HepG2 (cell line): Measurements from ENCODE around the gene SLC25A19. TPM values are rescaled to one million over a fixed set of nuclear protein-coding genes. Genes with fewer than 3 reads are reported as not detected.

ENCODE experiments used
- ARID2 ChIP-seq: sonication (generic); formaldehyde crosslinking; IDR thresholded peaks from 2 replicates; pipeline ENCODE4 v1.8.1; 2022; ENCODE audit warnings: mild to moderate bottlenecking, missing genetic modification reagents, borderline replicate concordance
- ARNTL ChIP-seq: sonication (generic); formaldehyde crosslinking; IDR thresholded peaks from 2 replicates; pipeline ENCODE4 v1.4.0; 2020; ENCODE audit warnings: mild to moderate bottlenecking, missing genetic modification reagents
- CBX5 ChIP-seq: sonication (generic); formaldehyde crosslinking; IDR thresholded peaks from 2 replicates; pipeline ENCODE4 v1.4.0; 2020; ENCODE audit warnings: missing genetic modification reagents, borderline replicate concordance
- IRF2 ChIP-seq: IDR thresholded peaks from 2 replicates; pipeline ENCODE4 v1.6.1; 2018; ENCODE audit warnings: missing genetic modification reagents, missing compliant biosample characterization
- KDM2A ChIP-seq: sonication (generic); formaldehyde crosslinking; IDR thresholded peaks from 2 replicates; pipeline ENCODE4 v1.4.0; 2020; ENCODE audit warnings: low read depth, missing genetic modification reagents, borderline replicate concordance
- ZBTB42 ChIP-seq: sonication (generic); formaldehyde crosslinking; IDR thresholded peaks from 2 replicates; pipeline ENCODE4 v1.5.0; 2020; ENCODE audit warnings: mild to moderate bottlenecking, missing genetic modification reagents
- ZNF263 ChIP-seq: sonication (generic); formaldehyde crosslinking; IDR thresholded peaks from 2 replicates; pipeline ENCODE4 v1.4.0; 2020; ENCODE audit warnings: missing genetic modification reagents
- ZNF350 ChIP-seq: sonication (generic); formaldehyde crosslinking; IDR thresholded peaks from 2 replicates; pipeline ENCODE4 v1.4.0; 2020; ENCODE audit warnings: mild to moderate bottlenecking, low read depth, missing genetic modification reagents, borderline replicate concordance
- ZNF614 ChIP-seq: IDR thresholded peaks from 2 replicates; pipeline ENCODE4 v1.6.1; 2018; ENCODE audit warnings: missing biosample characterization, missing genetic modification reagents, inconsistent platforms, borderline replicate concordance
- ZNF644 ChIP-seq: IDR thresholded peaks from 2 replicates; pipeline ENCODE4 v1.6.1; 2016; ENCODE audit warnings: low read depth
- ZSCAN9 ChIP-seq: IDR thresholded peaks from 2 replicates; pipeline ENCODE4 v1.6.1; 2016; ENCODE audit warnings: borderline replicate concordance
- polyA plus RNA-seq, 8 experiments: library from polyadenylated mRNA; depleted of rRNA in 3 of 8; stranded (reverse) in 7 of 8; unstranded in 1 of 8; fragments of >200 nt; fragmentation: Illumina TruSeq in 4 of 8; extraction: Trizol in 4 of 8; gene quantifications; 2 replicates each; pipeline versions ENCODE4 v1.2.1 to v1.2.3, GENCODE V29; 2011 to 2016; ENCODE audit warnings: low read depth in 4 of 8, missing spikeins in 1 of 8, mixed read lengths in 1 of 8; ENCODE audit not compliant: insufficient read depth in 1 of 8
- total RNA-seq, 5 experiments: library from RNA; depleted of rRNA; stranded (reverse); fragments of >200 nt; fragmentation: Illumina TruSeq; extraction: Trizol; gene quantifications; 2 replicates each; pipeline ENCODE4 v1.2.3, GENCODE V29; 2016; ENCODE audit warnings: low read depth in 1 of 5
- TF ChIP-seq, protein P1 (sequence below): sonication (generic); formaldehyde crosslinking; conservative IDR thresholded peaks from 2 replicates; pipeline ENCODE4 v1.4.0; 2020; ENCODE audit warnings: missing genetic modification reagents
- TF ChIP-seq, protein P2 (sequence below), 2 experiments: sonication (generic) in 1 of 2; formaldehyde crosslinking in 1 of 2; IDR thresholded peaks; 2 replicates each; pipeline versions ENCODE4 v1.5.1 to v1.6.1; 2011 to 2020; ENCODE audit warnings: borderline replicate concordance in 1 of 2, low read depth in 1 of 2, low read length in 1 of 2, mild to moderate bottlenecking in 1 of 2, missing genetic modification reagents in 1 of 2, moderate library complexity in 1 of 2
- TF ChIP-seq, protein P3 (sequence below): sonication (generic); formaldehyde crosslinking; IDR thresholded peaks from 2 replicates; pipeline ENCODE4 v1.4.0; 2020; ENCODE audit warnings: missing genetic modification reagents, mild to moderate bottlenecking, borderline replicate concordance
- TF ChIP-seq, protein P4 (sequence below): sonication (generic); formaldehyde crosslinking; IDR thresholded peaks from 2 replicates; pipeline ENCODE4 v1.5.1; 2020; ENCODE audit warnings: mild to moderate bottlenecking, missing genetic modification reagents, borderline replicate concordance

SLC25A19 gene
- total and polyA plus RNA-seq, 2 of the 13 experiments (the other 11 are each of a cell fraction or from before 2014, with no cell fraction given) = 24.4 to 41.4 TPM

DNA sequence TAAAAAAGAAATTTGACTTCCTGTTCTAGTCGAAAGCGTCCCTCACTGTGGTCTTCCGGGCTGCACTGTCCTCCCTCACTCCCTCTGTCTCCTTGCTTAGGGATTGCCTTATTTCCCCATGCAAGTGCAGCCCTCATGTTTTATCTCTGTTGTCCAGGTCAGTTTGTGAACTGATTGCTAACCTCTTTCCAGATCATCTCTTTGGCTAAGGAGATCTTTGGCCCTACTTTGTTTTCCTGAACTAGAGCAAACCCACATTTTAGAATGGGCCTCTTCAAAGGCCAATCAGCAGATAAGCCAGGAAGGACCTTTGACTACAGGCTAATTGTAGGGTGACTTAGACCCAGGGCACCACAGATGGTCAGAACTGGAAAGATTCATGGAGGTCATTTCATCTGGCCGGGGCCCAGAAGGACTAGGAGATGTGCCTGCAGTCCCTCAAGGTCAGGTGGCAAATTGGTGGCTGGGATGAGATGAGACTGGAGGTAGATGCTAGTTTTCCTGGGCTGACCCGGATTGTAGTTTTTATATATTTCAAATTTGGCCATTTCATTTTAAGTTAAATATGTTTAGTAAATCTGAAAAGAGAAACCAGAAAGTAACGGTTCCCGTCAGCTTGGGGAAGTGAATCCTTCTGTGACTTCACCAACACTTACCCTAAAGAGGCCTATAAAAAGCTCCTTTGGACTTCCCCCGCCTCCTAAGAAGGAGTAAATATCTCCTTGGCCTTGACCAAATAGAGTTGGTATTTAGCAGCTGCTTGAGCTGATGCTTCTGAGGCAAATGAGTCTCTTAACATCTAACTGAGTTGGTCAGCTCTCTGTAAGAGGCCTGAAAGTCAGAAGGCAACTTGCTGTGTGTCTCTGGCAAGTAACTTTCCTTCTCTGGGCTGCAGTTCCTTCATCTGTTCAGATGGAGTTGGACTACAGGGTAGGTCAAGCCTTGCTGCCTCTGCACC, 6.2 kb upstream of the SLC25A19 start (continued):
- peak; percentile 46; the same call in 1 of the 2 replicates for TF ChIP-seq CBX5
- peak; percentile 85 for TF ChIP-seq ZSCAN9
- no peak for TF ChIP-seq ZBTB42
- peak; percentile 54; the same call in 1 of the 2 replicates for TF ChIP-seq ZNF350
- peak; percentile 28; the same call in 1 of the 2 replicates for TF ChIP-seq KDM2A (CRISPR knock-in tag)
- TF ChIP-seq, protein P1, sequence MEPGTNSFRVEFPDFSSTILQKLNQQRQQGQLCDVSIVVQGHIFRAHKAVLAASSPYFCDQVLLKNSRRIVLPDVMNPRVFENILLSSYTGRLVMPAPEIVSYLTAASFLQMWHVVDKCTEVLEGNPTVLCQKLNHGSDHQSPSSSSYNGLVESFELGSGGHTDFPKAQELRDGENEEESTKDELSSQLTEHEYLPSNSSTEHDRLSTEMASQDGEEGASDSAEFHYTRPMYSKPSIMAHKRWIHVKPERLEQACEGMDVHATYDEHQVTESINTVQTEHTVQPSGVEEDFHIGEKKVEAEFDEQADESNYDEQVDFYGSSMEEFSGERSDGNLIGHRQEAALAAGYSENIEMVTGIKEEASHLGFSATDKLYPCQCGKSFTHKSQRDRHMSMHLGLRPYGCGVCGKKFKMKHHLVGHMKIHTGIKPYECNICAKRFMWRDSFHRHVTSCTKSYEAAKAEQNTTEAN = peak; percentile 63; the same call in 1 of the 2 replicates
- peak; percentile 78; the same call in 1 of the 2 replicates for TF ChIP-seq ZNF614 (CRISPR knock-in tag)
- TF ChIP-seq ARNTL = peak; percentile 75; the same call in 1 of the 2 replicates
- TF ChIP-seq, protein P2, sequence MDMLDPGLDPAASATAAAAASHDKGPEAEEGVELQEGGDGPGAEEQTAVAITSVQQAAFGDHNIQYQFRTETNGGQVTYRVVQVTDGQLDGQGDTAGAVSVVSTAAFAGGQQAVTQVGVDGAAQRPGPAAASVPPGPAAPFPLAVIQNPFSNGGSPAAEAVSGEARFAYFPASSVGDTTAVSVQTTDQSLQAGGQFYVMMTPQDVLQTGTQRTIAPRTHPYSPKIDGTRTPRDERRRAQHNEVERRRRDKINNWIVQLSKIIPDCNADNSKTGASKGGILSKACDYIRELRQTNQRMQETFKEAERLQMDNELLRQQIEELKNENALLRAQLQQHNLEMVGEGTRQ (IDR thresholded peaks at IDR 0.05; ENCODE audit: low read depth, low read length) = no peak
- TF ChIP-seq, protein P2 (CRISPR knock-in tag; IDR thresholded peaks at IDR 0.05; ENCODE audit: borderline replicate concordance) = 0 out of 2 replicates have a peak, but pooled peaks have one; percentile 34
- TF ChIP-seq ZNF263 (CRISPR knock-in tag) = peak; percentile 85
- peak; percentile 96 for TF ChIP-seq ZNF644 (CRISPR knock-in tag)
- no peak for TF ChIP-seq ARID2 (CRISPR knock-in tag)
- TF ChIP-seq, protein P3, sequence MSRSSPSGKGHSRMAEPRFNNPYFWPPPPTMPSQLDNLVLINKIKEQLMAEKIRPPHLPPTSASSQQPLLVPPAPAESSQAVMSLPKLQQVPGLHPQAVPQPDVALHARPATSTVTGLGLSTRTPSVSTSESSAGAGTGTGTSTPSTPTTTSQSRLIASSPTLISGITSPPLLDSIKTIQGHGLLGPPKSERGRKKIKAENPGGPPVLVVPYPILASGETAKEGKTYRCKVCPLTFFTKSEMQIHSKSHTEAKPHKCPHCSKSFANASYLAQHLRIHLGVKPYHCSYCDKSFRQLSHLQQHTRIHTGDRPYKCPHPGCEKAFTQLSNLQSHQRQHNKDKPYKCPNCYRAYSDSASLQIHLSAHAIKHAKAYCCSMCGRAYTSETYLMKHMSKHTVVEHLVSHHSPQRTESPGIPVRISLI (CRISPR knock-in tag) = peak; percentile 66; the same call in 1 of the 2 replicates
- TF ChIP-seq, protein P4, sequence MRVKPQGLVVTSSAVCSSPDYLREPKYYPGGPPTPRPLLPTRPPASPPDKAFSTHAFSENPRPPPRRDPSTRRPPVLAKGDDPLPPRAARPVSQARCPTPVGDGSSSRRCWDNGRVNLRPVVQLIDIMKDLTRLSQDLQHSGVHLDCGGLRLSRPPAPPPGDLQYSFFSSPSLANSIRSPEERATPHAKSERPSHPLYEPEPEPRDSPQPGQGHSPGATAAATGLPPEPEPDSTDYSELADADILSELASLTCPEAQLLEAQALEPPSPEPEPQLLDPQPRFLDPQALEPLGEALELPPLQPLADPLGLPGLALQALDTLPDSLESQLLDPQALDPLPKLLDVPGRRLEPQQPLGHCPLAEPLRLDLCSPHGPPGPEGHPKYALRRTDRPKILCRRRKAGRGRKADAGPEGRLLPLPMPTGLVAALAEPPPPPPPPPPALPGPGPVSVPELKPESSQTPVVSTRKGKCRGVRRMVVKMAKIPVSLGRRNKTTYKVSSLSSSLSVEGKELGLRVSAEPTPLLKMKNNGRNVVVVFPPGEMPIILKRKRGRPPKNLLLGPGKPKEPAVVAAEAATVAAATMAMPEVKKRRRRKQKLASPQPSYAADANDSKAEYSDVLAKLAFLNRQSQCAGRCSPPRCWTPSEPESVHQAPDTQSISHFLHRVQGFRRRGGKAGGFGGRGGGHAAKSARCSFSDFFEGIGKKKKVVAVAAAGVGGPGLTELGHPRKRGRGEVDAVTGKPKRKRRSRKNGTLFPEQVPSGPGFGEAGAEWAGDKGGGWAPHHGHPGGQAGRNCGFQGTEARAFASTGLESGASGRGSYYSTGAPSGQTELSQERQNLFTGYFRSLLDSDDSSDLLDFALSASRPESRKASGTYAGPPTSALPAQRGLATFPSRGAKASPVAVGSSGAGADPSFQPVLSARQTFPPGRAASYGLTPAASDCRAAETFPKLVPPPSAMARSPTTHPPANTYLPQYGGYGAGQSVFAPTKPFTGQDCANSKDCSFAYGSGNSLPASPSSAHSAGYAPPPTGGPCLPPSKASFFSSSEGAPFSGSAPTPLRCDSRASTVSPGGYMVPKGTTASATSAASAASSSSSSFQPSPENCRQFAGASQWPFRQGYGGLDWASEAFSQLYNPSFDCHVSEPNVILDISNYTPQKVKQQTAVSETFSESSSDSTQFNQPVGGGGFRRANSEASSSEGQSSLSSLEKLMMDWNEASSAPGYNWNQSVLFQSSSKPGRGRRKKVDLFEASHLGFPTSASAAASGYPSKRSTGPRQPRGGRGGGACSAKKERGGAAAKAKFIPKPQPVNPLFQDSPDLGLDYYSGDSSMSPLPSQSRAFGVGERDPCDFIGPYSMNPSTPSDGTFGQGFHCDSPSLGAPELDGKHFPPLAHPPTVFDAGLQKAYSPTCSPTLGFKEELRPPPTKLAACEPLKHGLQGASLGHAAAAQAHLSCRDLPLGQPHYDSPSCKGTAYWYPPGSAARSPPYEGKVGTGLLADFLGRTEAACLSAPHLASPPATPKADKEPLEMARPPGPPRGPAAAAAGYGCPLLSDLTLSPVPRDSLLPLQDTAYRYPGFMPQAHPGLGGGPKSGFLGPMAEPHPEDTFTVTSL (CRISPR knock-in tag) = peak; percentile 85; the same call in 1 of the 2 replicates
- peak; percentile 64 for TF ChIP-seq IRF2 (CRISPR knock-in tag)
